Measurements from ENCODE around the gene NTM. TPM values are rescaled to one million over a fixed set of nuclear protein-coding genes. Genes with fewer than 3 reads are reported as not detected.

The NTM gene
- total and polyA plus RNA-seq, 2 donors (not counting 3 experiments of a cell fraction or from before 2014, with no cell fraction given) = 1.00 to 1.1 TPM

- FAIRE-seq = no peak
- no peak overlapping the region for H3K4me3 ChIP-seq (replicated peaks in 1 of 3; ENCODE audit: insufficient read depth in 1 of 3, low read depth in 1 of 3, low read length in 3 of 3)
- H3K27ac ChIP-seq (ENCODE audit: insufficient read depth, low read depth, low read length) = no peak overlapping the region
- ChIA-PET POLR2A (no interaction called here), CTCF (no interaction called here)
- H2AFZ ChIP-seq (ENCODE audit: low read depth, low read length) = no peak overlapping the region
- no peaks in the 10 kb centered on the region for H3K79me2 ChIP-seq (ENCODE audit: control insufficient read depth, insufficient read depth, low read length)
- no peaks in the 10 kb centered on the region for H4K20me1 ChIP-seq (replicated peaks; ENCODE audit: control insufficient read depth, extremely low read depth, insufficient read depth, low read length)
- DNase-seq (ENCODE audit: low read depth, low spot score) = no peak
- no peaks in the 10 kb centered on the region for H3K27me3 ChIP-seq (ENCODE audit: control insufficient read depth in 2 of 2, insufficient read depth in 2 of 2, low read length in 2 of 2)
- H3K9me3 ChIP-seq (replicated peaks; ENCODE audit: control insufficient read depth, insufficient read depth, low read length) = no peaks in the 10 kb centered on the region
- no peaks in the 10 kb centered on the region for H3K36me3 ChIP-seq (ENCODE audit: control insufficient read depth in 2 of 2, extremely low read depth in 1 of 2, insufficient read depth in 2 of 2, low read length in 2 of 2)
- no TSS peak for BruUV-seq (replicated peaks)
- H3K9ac ChIP-seq (replicated peaks; ENCODE audit: extremely low read depth, insufficient read depth, low read length) = no peak overlapping the region
- H3K9me1 ChIP-seq (replicated peaks; ENCODE audit: control insufficient read depth, extremely low read depth, insufficient read depth, low read length) = no peaks in the 10 kb centered on the region
- H3K4me2 ChIP-seq (ENCODE audit: insufficient read depth, low read length) = no peak overlapping the region
- intact Hi-C loops (cut with micrococcal nuclease) (no loop called here), dilution Hi-C loops (cut with MboI; ENCODE audit: extremely low pct_ligation_motif_present, low sequenced_read_pairs) (no loop called here)
- TF ChIP-seq MAX (IDR thresholded peaks at IDR 0.05; ENCODE audit: insufficient read depth, insufficient read length) (no peak), POLR2A (IDR thresholded peaks at IDR 0.05; ENCODE audit: low read depth, low read length) (no peak), CTCF (IDR thresholded peaks at IDR 0.05; ENCODE audit: extremely low read depth in 1 of 2, insufficient read depth in 1 of 2, low read depth in 1 of 2, low read length in 2 of 2) (no peak), MYC (IDR thresholded peaks at IDR 0.05; ENCODE audit: low read depth, low read length) (no peak), POLR2AphosphoS5 (IDR thresholded peaks at IDR 0.05; ENCODE audit: insufficient read depth, low read depth, low read length) (no peak), JUN (IDR thresholded peaks at IDR 0.05; ENCODE audit: borderline replicate concordance, insufficient read depth, insufficient read length, low read depth) (no peak), EZH2 (IDR thresholded peaks at IDR 0.05; ENCODE audit: borderline replicate concordance, low read depth, low read length, severe bottlenecking) (no peak), GATA2 (IDR thresholded peaks at IDR 0.05; ENCODE audit: insufficient read depth, insufficient read length, low read depth, low read length) (no peak)
- H3K4me1 ChIP-seq (ENCODE audit: control insufficient read depth, extremely low read depth, insufficient read depth, low read length) = no peaks in the 10 kb centered on the region
Observed at GRCh38 chr11:131404010-131404409, 33.6 kb downstream of the NTM start.

Measured in endothelial cell of umbilical vein (primary cell).